ENCODE measurements around the gene ADARB2. TPM values are rescaled to one million over a fixed set of nuclear protein-coding genes. Genes with fewer than 3 reads are reported as not detected.
A peak's percentile ranks its signal among the peaks of the same experiment; 100 is the strongest.

ADARB2 gene
- polyA plus RNA-seq, 10 donors, result 0.04 to 0.45 (median 0.28) TPM

DNA sequence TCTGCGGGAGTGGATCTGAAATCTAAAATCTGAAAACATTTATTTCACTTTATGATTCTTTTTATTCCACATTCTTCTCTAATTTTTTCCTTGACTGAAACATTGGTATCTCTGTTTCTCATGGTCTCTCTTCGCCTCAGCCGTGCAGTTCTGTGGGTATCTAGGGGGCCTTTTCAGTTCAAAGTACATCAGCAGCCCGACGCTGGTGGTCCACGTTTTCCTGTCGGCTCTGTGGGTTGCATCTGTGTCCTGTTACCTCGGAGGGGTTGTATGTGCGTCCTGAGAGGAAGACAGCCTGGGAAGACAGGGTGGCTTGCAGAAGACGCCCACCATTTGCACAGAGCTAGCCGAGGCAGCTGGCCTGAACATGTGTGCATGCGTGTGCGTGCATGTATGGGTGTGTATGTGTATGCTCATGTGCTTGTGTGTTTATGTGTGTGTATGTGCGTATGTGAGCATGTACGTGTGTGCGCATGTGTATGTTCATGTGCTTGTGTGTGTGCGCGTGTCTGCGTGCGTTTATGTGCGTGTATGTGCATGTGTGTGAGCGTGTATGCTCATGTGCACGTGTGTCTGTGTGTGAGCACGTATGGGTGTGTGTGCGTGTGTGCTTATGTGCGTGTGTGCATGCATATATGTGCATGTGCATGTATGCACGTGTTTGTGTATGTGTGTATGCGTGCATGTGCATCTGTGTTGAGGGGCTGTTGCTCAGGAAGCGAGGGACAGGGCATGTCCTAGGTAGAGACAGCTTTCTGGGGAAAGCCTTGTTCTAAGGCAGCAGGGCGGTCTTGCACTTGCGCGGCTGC lies 211.8 kb downstream of the ADARB2 start:
- no peak for DNase-seq

GRCh38 chr10:1524540-1524939 lies 212.8 kb downstream of the ADARB2 start:
- no peak for DNase-seq

GRCh38 chr10:1523221-1523620 lies 214.1 kb downstream of the ADARB2 start:
- no peak for DNase-seq

DNA sequence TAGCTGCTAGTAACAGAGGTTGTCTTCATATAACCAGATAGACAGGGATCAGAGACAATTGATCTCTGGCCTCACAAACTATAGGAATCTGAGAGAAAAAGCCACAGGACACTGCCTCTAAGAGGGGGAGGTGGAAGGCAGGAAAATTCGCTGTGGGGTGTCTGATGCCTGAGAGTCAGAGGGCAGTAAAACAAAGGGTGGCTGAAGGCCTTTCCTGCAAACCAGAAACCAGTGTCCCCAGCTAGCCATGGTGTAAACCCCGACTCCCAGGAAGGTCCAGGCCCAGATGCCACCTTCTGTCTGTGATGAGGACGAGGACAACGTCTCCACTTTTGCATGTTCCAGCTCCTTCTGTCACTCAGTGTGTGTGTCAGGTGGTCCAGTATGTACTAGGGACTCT lies 215.1 kb downstream of the ADARB2 start:
- no peak for DNase-seq

- DNase-seq, result no peak
Observed at GRCh38 chr10:1521741-1522140, 215.6 kb downstream of the ADARB2 start.

DNA sequence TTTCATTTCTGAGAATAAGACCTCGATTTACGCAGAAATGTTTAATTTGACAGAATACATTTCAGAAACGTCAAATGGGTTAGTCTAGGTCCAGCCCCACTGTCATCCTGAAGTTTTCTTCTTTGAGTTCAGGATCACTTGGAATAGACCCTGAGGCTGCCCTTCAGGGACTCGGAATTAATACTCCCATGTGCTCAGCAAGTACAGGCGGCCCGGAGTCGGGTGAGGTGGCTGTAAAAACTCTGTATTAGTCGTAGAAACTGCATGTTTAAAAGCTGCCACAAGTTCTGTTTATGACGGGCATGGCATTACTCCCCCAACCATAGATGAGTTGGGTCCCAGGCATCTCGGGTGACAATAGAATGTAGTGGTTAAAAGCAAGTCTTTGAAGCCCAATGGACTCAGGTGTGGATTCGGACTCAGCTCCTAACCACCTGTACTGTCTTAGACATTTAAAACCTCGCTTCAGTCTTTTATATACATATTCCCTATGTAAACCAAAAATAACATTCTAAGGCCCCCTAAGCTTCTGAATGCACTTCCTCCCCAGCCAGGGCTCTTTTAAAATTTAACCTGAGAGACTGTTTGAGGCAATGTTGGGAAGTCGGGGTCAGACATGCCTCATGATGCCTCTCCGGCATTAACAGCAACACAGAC lies 216.3 kb downstream of the ADARB2 start:
- DNase-seq, result no peak

DNA sequence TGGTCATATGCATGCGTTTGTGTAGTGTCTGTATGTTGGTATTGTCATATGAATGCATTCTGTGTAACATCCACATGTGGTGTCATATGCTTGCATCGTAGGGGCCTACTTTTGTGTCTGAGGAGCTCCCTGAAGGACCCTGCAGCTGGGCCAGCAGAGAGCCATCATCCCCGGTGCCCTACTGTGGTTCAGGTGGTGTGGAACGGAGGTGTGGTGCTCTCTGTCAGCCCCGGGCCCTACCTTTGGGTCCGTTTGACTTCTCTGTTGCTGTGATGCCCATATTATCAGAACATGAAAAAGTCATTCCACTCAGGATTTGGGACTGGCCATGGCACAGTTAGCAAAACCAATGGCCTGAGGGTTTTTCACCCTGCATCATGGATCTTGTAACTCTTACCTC lies 217.9 kb downstream of the ADARB2 start:
- DNase-seq, result no peak

DNA sequence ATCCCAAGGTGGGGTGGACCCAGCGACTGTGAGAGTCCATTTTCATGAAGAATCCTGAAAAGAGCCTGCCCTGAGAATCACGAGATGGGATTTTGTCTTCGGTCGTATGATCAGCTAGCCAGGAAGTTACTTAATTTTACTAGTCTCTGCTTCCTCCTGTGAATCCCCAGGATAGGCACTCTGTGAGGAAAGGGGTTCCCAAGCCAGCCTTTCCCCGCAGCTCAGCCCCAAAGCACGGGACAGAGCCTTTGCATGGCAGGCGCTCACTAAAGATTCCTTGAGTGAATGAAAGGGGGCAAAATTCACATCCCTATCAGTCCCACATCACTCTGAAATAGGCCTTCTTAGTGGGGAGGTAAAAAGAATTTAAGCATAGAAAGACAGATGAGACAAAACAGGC lies 219.6 kb downstream of the ADARB2 start:
- DNase-seq, result no peak

DNA sequence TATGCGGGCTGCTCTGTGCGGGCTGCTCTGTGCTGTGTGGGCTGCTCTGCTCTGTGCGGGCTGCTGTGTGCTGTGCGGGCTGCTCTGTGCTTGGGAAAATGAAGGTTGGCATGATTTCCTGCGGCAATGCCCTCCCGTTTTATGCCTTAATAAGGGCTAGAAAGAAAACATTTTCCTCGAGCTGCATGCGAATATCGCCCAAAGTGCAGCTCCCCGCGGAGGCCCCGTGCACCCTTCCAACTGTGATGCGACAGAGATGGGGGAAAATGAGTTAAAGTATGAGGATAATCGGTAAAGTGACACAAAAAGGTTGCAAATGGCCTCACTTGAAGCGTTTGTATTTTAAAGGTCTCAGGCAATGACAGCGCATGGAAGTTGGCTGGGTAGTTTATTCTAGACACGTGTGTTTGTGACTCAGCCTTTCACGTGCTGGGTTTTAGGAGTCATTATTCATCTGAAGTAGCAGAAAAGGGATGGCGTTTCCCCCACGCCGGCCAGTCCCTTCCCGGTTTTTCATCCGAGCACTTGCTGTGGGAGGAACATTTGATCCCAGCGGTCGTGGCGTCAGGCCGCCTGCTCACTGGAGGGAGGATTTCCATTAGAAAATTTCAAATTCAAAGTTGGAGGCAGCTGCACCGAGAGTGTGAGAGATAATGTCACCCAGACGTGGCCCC lies 220.7 kb downstream of the ADARB2 start:
- DNase-seq, result peak in 1 of 3 donors; percentile 4

DNA sequence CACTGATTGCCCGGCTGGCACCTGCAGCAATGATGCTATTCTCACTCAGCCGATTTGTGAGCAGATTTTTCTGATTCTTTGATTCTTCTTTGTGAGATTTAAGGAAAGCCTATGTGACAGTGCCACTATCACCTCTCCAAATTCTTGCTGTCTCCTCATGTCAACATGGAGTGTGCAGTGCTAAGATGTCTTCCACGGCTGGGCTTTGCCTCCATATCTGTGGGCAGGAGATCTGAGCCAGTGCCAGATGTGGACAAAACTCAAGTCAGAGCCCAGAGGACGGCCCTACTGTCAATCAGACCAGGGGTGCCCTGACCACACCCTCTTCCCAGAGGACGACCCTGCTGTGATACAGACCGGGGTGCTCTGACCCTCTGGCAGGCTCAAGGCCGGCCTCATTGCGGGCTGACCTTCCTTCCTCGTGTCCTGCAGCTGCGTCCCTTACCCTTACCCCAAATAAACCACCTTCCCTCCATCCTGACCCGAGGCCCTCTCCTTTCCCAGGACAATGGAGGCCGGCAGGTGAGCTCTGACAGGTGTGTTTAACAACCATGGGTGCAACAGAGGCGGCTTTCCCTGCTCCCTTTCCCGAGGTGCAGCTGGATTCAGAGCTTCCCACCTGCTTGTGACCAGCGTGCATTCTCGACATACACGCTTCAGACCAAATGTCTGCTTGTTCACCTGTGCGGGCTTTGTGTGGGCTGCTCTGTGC lies 221.4 kb downstream of the ADARB2 start:
- DNase-seq, result no peak

DNA sequence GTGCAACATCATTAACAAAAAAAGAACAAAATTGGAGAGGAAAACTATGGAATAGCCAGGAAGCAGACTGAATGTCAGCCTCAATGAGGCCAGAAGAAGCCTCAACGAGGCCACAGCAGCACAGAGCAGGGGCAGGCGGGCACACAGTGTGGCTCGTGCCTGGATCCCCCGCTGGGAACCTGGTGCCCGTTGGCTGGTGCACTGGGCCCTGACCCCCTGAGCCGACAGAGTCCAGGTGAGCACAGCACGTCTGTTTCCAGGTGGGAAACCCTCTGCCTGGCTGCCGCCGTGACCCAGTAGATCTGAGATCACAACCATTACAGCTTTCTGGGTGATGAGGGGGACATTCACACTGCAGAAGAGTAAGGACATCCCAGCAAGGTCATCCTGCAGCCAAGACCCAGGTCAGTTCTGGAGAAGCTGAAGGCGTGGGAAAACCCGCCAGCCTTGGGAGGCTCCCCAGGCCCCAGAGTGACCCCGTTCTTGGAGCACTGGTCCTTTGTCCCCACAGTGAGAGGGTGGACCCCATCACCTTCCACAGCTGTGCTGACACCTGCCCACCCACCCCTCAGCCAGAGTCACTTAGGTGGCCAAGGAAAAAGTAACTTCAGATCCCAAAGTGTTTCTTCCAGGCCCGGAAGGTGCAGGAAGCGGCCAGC lies 222.1 kb downstream of the ADARB2 start:
- DNase-seq, result no peak

DNA sequence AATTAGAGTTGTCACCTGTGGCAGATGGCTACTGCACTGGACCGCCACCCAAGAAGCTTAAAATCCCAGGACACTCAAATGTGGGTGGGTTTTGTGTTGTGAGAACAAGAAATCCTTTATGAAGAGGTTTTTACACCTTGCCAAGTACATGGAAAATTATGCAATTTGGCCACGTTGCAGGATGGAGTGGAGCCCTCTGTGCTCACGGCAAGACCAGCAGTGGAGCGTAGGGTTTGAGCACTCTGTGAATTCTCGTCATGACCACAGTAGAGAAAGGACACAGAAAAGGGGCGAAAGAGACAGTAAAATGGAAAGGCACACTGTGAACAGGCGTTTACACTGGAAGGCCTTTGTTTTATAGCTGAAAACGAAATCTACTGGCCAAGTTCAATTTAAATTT lies 222.6 kb downstream of the ADARB2 start:
- no peak for DNase-seq

GRCh38 chr10:1513221-1513620 lies 224.1 kb downstream of the ADARB2 start:
- no peak for DNase-seq

GRCh38 chr10:1509011-1509530 lies 228.3 kb downstream of the ADARB2 start:
- DNase-seq, result no peak

GRCh38 chr10:1508096-1508495 lies 229.2 kb downstream of the ADARB2 start:
- no peak for DNase-seq

- DNase-seq, result no peak
Observed at GRCh38 chr10:1507436-1507835, 229.9 kb downstream of the ADARB2 start.

- DNase-seq, result no peak
Observed at GRCh38 chr10:1504940-1505339, 232.4 kb downstream of the ADARB2 start.

DNA sequence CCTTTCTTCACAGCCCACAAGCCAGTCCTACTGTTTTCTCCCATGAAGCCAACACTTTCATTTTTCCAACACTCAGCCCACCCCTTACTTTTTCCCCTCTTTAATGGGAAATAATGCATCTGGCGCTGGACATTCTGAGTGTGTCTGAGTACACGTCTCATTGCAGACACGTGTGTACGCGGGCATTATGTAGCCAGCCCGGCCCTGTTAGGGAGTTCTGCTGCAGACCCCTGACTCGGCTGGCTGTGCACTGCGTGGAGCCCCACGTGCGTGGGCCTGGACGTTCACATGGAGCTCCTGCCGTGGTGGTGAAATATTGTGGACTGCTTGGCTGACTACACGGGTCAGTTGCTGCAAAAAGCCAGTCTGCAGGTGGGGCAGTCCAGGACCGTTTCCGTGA lies 233.0 kb downstream of the ADARB2 start:
- DNase-seq, result no peak

DNA sequence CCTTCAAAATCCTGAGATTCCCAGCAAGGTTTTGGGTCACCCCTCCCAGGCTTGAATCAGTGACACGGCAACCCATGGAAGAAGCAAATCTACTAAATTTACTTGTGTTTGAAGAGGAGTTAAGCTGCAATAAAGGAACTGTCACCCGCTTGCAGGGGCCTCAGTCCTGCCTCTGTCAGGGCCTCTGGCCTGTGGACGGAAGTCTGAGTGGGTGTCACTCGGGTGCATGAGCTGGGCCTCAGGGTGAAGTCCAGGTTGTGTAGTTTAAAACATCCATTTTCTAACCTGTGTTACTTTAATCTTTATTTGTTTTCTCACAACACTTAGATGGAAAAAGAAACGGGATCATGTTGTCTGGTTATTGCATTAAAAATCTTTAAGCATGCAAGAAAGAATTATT lies 234.9 kb downstream of the ADARB2 start:
- DNase-seq, result no peak

- no peak for DNase-seq
Observed at GRCh38 chr10:1499359-1499957, 237.9 kb downstream of the ADARB2 start.

- DNase-seq, result no peak
Observed at GRCh38 chr10:1498746-1499358, 238.5 kb downstream of the ADARB2 start.

All from muscle of back (tissue), 11 donors.